H1 (cell line): Measurements from ENCODE around the gene NLRC3. TPM values are rescaled to one million over a fixed set of nuclear protein-coding genes. Genes with fewer than 3 reads are reported as not detected.

ENCODE experiments used
- CTCF ChIA-PET: fragments of 300-600 bp; sonication (Branson Sonifier 250); formaldehyde crosslinking; loops from one replicate; lab custom pipeline; 2021; ENCODE audit not compliant: partially characterized antibody; lab: Charles Lee
- POLR2A ChIA-PET: fragments of 300-600 bp; sonication (Branson Sonifier 250); formaldehyde crosslinking; loops from one replicate; lab custom pipeline; 2021; ENCODE audit warnings: inconsistent platforms; ENCODE audit not compliant: partially characterized antibody; lab: Charles Lee
- DNase-seq, 2 experiments: peaks; one replicate each; pipeline versions ENCODE4 v3.0.0 to v3.0.0-alpha.2; 2010 to 2022; ENCODE audit warnings: low spot score in 2 of 2, low read depth in 1 of 2, mixed read lengths in 1 of 2
- FAIRE-seq: peaks from 2 replicates; lab custom pipeline; 2011; peaks lifted over from hg19 to GRCh38; lab: Jason Lieb, UNC
- H2AFZ ChIP-seq: 2 replicates; pipeline ENCODE4 v1.8.1; 2012; ENCODE audit warnings: low read length, inconsistent platforms
- H2AK5ac ChIP-seq: 2 replicates; pipeline ENCODE4 v1.6.1; 2013; ENCODE audit warnings: low read depth, low read length
- H2BK120ac ChIP-seq: replicated peaks from 2 replicates; pipeline ENCODE3; 2013; ENCODE audit warnings: low read depth, low read length, inconsistent platforms
- H2BK12ac ChIP-seq: 2 replicates; pipeline ENCODE4 v1.6.1; 2013; ENCODE audit warnings: low read depth, low read length
- H2BK15ac ChIP-seq: 2 replicates; pipeline ENCODE4 v1.6.1; 2013; ENCODE audit warnings: low read length
- H2BK20ac ChIP-seq: 2 replicates; pipeline ENCODE4 v1.6.1; 2013; ENCODE audit warnings: low read length
- H2BK5ac ChIP-seq: 2 replicates; pipeline ENCODE4 v1.6.1; 2013; ENCODE audit warnings: low read depth, low read length
- H3K14ac ChIP-seq: 2 replicates; pipeline ENCODE4 v1.6.1; 2013; ENCODE audit warnings: inconsistent platforms; ENCODE audit not compliant: insufficient read length
- H3K18ac ChIP-seq: 2 replicates; pipeline ENCODE4 v1.6.1; 2013; ENCODE audit warnings: low read length; ENCODE audit errors: extremely low read depth
- H3K23ac ChIP-seq: 2 replicates; pipeline ENCODE4 v1.6.1; 2013; ENCODE audit warnings: inconsistent platforms; ENCODE audit not compliant: insufficient read length
- H3K23me2 ChIP-seq: 2 replicates; pipeline ENCODE4 v1.6.1; 2013; ENCODE audit warnings: low read depth, low read length
- H3K27ac ChIP-seq: 2 replicates; pipeline ENCODE4 v1.6.1; 2011; ENCODE audit warnings: low read depth, low read length, inconsistent platforms
- H3K27me3 ChIP-seq, 4 experiments: replicated peaks in 1 of 4; 1 replicate in 1 of 4; 2 replicates in 3 of 4; pipeline versions ENCODE4 v1.6.1 to v1.8.1; 2011 to 2013; ENCODE audit warnings: low read length in 3 of 4, mild to moderate bottlenecking in 3 of 4, inconsistent platforms in 2 of 4, mixed read lengths in 2 of 4, moderate library complexity in 1 of 4; ENCODE audit not compliant: control insufficient read depth in 3 of 4, insufficient read depth in 3 of 4; ENCODE audit errors: extremely low read depth in 1 of 4
- H3K36me3 ChIP-seq, 4 experiments: 2 replicates each; pipeline versions ENCODE4 v1.6.1 to v1.8.1; 2011 to 2013; ENCODE audit warnings: mild to moderate bottlenecking in 4 of 4, low read length in 3 of 4, moderate library complexity in 2 of 4, control low read depth in 1 of 4, inconsistent platforms in 1 of 4; ENCODE audit not compliant: insufficient read depth in 4 of 4, control insufficient read depth in 2 of 4
- H3K4ac ChIP-seq: replicated peaks from 2 replicates; pipeline ENCODE3; 2013; ENCODE audit warnings: low read length, low read depth, mixed read lengths, inconsistent platforms; ENCODE audit not compliant: insufficient read length
- H3K4me1 ChIP-seq, 4 experiments: replicated peaks in 1 of 4; 1 replicate in 1 of 4; 2 replicates in 3 of 4; pipeline versions ENCODE4 v1.6.1 to v1.8.1; 2011 to 2013; ENCODE audit warnings: low read length in 3 of 4, inconsistent platforms in 2 of 4, mixed read lengths in 1 of 4; ENCODE audit not compliant: insufficient read depth in 4 of 4, control insufficient read depth in 3 of 4
- H3K4me2 ChIP-seq, 2 experiments: 2 replicates each; pipeline versions ENCODE4 v1.6.1 to v1.8.1; 2011 to 2013; ENCODE audit warnings: low read depth in 2 of 2, low read length in 2 of 2, control low read depth in 1 of 2, inconsistent platforms in 1 of 2, mild to moderate bottlenecking in 1 of 2; ENCODE audit not compliant: insufficient read depth in 1 of 2
- H3K4me3 ChIP-seq, 4 experiments: fragments of 200-600, 300-600 bp in 1 of 4; sonication (generic), shearing (Covaris generic), sonication (Bioruptor Twin) in 1 of 4; 2 replicates each; pipeline versions ENCODE4 v1.5.1 to v1.8.1; 2011 to 2016; ENCODE audit warnings: low read length in 4 of 4, low read depth in 3 of 4, control low read depth in 2 of 4, inconsistent platforms in 2 of 4, mild to moderate bottlenecking in 2 of 4, mixed read lengths in 1 of 4, moderate library complexity in 1 of 4; ENCODE audit not compliant: insufficient read depth in 2 of 4; ENCODE audit errors: extremely low read depth in 1 of 4
- H3K56ac ChIP-seq: replicated peaks from 2 replicates; pipeline ENCODE3; 2013; ENCODE audit warnings: low read depth, mild to moderate bottlenecking, mixed read lengths, low read length, inconsistent platforms; ENCODE audit not compliant: insufficient read length
- H3K79me1 ChIP-seq: 2 replicates; pipeline ENCODE4 v1.6.1; 2013; ENCODE audit warnings: low read depth, low read length, control low read depth
- H3K79me2 ChIP-seq, 2 experiments: 2 replicates each; pipeline versions ENCODE4 v1.6.1 to v1.8.1; 2012 to 2013; ENCODE audit warnings: low read length in 2 of 2, mild to moderate bottlenecking in 2 of 2, inconsistent platforms in 1 of 2; ENCODE audit not compliant: insufficient read depth in 2 of 2, control insufficient read depth in 1 of 2
- H3K9ac ChIP-seq, 4 experiments: replicated peaks in 1 of 4; 1 replicate in 1 of 4; 2 replicates in 3 of 4; pipeline versions ENCODE4 v1.6.1 to v1.8.1; 2011 to 2013; ENCODE audit warnings: low read depth in 3 of 4, low read length in 3 of 4, control low read depth in 2 of 4, mild to moderate bottlenecking in 2 of 4, moderate library complexity in 2 of 4, inconsistent platforms in 1 of 4; ENCODE audit errors: extremely low read depth in 1 of 4
- H3K9me3 ChIP-seq, 2 experiments: 2 replicates each; pipeline versions ENCODE4 v1.6.1 to v1.8.1; 2012 to 2013; ENCODE audit warnings: mild to moderate bottlenecking in 2 of 2, moderate library complexity in 2 of 2, control low read depth in 1 of 2, inconsistent platforms in 1 of 2, low read depth in 1 of 2, low read length in 1 of 2, mixed read lengths in 1 of 2; ENCODE audit not compliant: insufficient read depth in 2 of 2
- H4K20me1 ChIP-seq, 2 experiments: replicated peaks in 1 of 2; 2 replicates each; pipeline versions ENCODE3 to v1.8.1; 2011 to 2013; ENCODE audit warnings: inconsistent platforms in 2 of 2, low read length in 2 of 2, mild to moderate bottlenecking in 1 of 2; ENCODE audit not compliant: insufficient read depth in 2 of 2, control insufficient read depth in 1 of 2
- H4K5ac ChIP-seq: 2 replicates; pipeline ENCODE4 v1.6.1; 2013; ENCODE audit warnings: low read length, low read depth, mixed read lengths, inconsistent platforms; ENCODE audit not compliant: insufficient read length
- H4K8ac ChIP-seq: 2 replicates; pipeline ENCODE4 v1.8.0; 2013; ENCODE audit warnings: mild to moderate bottlenecking, moderate library complexity, low read length, inconsistent platforms; ENCODE audit not compliant: insufficient read depth; ENCODE audit errors: extremely low read depth
- H4K91ac ChIP-seq: replicated peaks from 2 replicates; pipeline ENCODE3; 2013; ENCODE audit warnings: low read length, mixed read lengths, inconsistent platforms; ENCODE audit not compliant: insufficient read length
- BCL11A ChIP-seq, 2 experiments: IDR thresholded peaks; one replicate each; pipeline ENCODE4 v1.6.1; 2011; ENCODE audit warnings: low read depth in 2 of 2, low read length in 2 of 2, mild to moderate bottlenecking in 2 of 2
- CHD1 ChIP-seq: IDR thresholded peaks from 2 replicates; pipeline ENCODE4 v1.6.1; 2012; ENCODE audit warnings: low read depth, low read length, improper control_type of control experiment
- SRF ChIP-seq: IDR thresholded peaks from 2 replicates; pipeline ENCODE4 v1.6.1; 2011; ENCODE audit warnings: mild to moderate bottlenecking, low read depth, low read length, moderate library complexity
- WGBS, 2 experiments: shearing (Covaris generic) in 1 of 2; methylation state at CpG; one replicate each; pipeline versions ENCODE4 v1.1.6 to v1.1.7; 2013 to 2015; ENCODE audit warnings: low lambda C conversion rate in 2 of 2, mixed read lengths in 2 of 2, inconsistent platforms in 1 of 2, low coverage in 1 of 2, missing lambda C conversion rate in 1 of 2; ENCODE audit not compliant: insufficient replicate concordance in 2 of 2, insufficient coverage in 1 of 2, insufficient read length in 1 of 2; ENCODE audit errors: extremely low coverage in 1 of 2, missing lambda C conversion rate in 1 of 2; 5-methylcytosine and 5-hydroxymethylcytosine counted together
- polyA plus RNA-seq, 7 experiments: library from polyadenylated mRNA; depleted of rRNA in 3 of 7; stranded (reverse) in 5 of 7; unstranded in 2 of 7; fragments of >200 nt in 5 of 7; fragments of 200-250 nt in 2 of 7; gene quantifications; 1 replicate in 5 of 7; 2 replicates in 1 of 7; 4 replicates in 1 of 7; pipeline versions ENCODE4 v1.2.1 to v1.2.3, GENCODE V29; 2011 to 2013; ENCODE audit warnings: missing spikeins in 2 of 7, mixed read lengths in 2 of 7
- total RNA-seq: library from RNA; stranded (reverse); fragmentation: NEBNext Ultra II Directional; extraction: Animal tissue kit (Norgen Biotek cat#: 25700); gene quantifications from 2 replicates; pipeline ENCODE4 v1.2.1, GENCODE V29; 2021

The NLRC3 gene
- total and polyA plus RNA-seq, 2 of the 8 experiments (the other 6 are each of a cell fraction or from before 2014, with no cell fraction given): 0.18 to 0.20 TPM

DNA sequence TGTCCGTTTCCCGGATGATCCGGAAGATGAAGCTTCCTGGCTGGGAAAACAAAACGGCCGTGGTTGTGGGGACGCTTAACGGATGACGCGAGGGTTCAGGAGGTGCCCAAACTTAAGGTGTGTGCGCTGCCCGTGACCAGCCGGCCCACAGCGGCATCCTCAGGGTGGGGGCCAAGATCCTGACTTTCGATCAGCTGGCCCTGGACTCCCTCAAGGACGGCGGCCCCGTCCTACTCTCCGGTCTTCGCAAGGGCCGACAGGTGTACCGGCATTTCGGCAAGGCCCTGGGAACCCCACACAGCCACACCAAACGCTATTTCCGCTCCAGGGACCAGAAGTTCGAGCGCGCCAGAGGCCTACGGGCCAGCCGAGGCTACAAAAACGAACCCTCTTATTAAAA, 80.8 kb downstream of the NLRC3 start:
- H2BK120ac ChIP-seq: no peak overlapping the region
- H3K14ac ChIP-seq: no peak overlapping the region
- H3K27me3 ChIP-seq: no peaks in the 10 kb centered on the region
- FAIRE-seq: no peak
- H3K4me1 ChIP-seq: no peaks in the 10 kb centered on the region
- H3K4me3 ChIP-seq: no peak overlapping the region
- POLR2A ChIA-PET: no interaction called here
- no peak overlapping the region for H3K27ac ChIP-seq
- H3K4me2 ChIP-seq: no peak overlapping the region
- no peaks in the 10 kb centered on the region for H3K9me3 ChIP-seq
- no peak overlapping the region for H2AFZ ChIP-seq
- DNase-seq: no peak
- no peak overlapping the region for H4K5ac ChIP-seq
- no peak overlapping the region for H3K18ac ChIP-seq
- no peak overlapping the region for H2BK5ac ChIP-seq
- H4K8ac ChIP-seq: peak overlapping the region; percentile 28; the same call in 1 of the 2 replicates
- no peak overlapping the region for H3K56ac ChIP-seq
- H3K9ac ChIP-seq: no peak overlapping the region
- H3K4ac ChIP-seq: no peak overlapping the region
- H4K91ac ChIP-seq: no peak overlapping the region
- 93% methylated on average over 28 of the region's 30 CpGs; no CpG with 5 or more reads in 1 of the 2 experiments for WGBS, 2 experiments
- no peak overlapping the region for H3K23ac ChIP-seq
- no peaks in the 10 kb centered on the region for H4K20me1 ChIP-seq
- no peaks in the 10 kb centered on the region for H3K79me2 ChIP-seq
- no peak overlapping the region for H2BK15ac ChIP-seq
- H3K23me2 ChIP-seq: no peaks in the 10 kb centered on the region
- H3K36me3 ChIP-seq: no peaks in the 10 kb centered on the region
- H3K79me1 ChIP-seq: no peaks in the 10 kb centered on the region
- no peak overlapping the region for H2BK12ac ChIP-seq
- no peak overlapping the region for H2AK5ac ChIP-seq
- TF ChIP-seq CHD1 (no peak), SRF (no peak), BCL11A (IDR thresholded peaks at IDR 0.05; ENCODE audit: low read depth in 2 of 2, low read length in 2 of 2) (no peak)
- no peak overlapping the region for H2BK20ac ChIP-seq
- CTCF ChIA-PET: interaction anchor here (0.6 to 6.3 kb wide), 5 partner anchors 11 to 75 kb away, joined by 3 to 27 read pairs (median 4); no protein-coding TSS in a partner anchor
